Ectodermal cell (in vitro differentiated cells): ENCODE measurements around the gene DRC1.

ENCODE experiments used
- H3K27ac ChIP-seq: 2 replicates; pipeline ENCODE4 v1.7.0; 2013; ENCODE audit warnings: mild to moderate bottlenecking, low read depth, low read length; ENCODE audit not compliant: insufficient read depth, poor library complexity, severe bottlenecking
- H3K27me3 ChIP-seq: 2 replicates; pipeline ENCODE4 v1.7.0; 2013; ENCODE audit warnings: mild to moderate bottlenecking, low read length; ENCODE audit not compliant: insufficient read depth, control insufficient read depth, poor library complexity, severe bottlenecking
- H3K36me3 ChIP-seq: one replicate; pipeline ENCODE4 v1.7.0; 2013; ENCODE audit warnings: low read length; ENCODE audit not compliant: control insufficient read depth, insufficient read depth
- H3K4me1 ChIP-seq: one replicate; pipeline ENCODE4 v1.7.0; 2013; ENCODE audit warnings: low read length; ENCODE audit not compliant: control insufficient read depth, insufficient read depth
- H3K4me3 ChIP-seq: 2 replicates; pipeline ENCODE4 v1.7.0; 2013; ENCODE audit warnings: low read depth, low read length, control low read depth; ENCODE audit not compliant: insufficient read depth
- H3K9me3 ChIP-seq: 2 replicates; pipeline ENCODE4 v1.7.0; 2013; ENCODE audit warnings: mild to moderate bottlenecking, low read length, moderate library complexity; ENCODE audit not compliant: control insufficient read depth
- WGBS, 2 experiments: methylation state at CpG; one replicate each; pipeline ENCODE4 v1.1.7; 2013; ENCODE audit warnings: missing lambda C conversion rate in 2 of 2; 5-methylcytosine and 5-hydroxymethylcytosine counted together

DRC1 gene

DNA sequence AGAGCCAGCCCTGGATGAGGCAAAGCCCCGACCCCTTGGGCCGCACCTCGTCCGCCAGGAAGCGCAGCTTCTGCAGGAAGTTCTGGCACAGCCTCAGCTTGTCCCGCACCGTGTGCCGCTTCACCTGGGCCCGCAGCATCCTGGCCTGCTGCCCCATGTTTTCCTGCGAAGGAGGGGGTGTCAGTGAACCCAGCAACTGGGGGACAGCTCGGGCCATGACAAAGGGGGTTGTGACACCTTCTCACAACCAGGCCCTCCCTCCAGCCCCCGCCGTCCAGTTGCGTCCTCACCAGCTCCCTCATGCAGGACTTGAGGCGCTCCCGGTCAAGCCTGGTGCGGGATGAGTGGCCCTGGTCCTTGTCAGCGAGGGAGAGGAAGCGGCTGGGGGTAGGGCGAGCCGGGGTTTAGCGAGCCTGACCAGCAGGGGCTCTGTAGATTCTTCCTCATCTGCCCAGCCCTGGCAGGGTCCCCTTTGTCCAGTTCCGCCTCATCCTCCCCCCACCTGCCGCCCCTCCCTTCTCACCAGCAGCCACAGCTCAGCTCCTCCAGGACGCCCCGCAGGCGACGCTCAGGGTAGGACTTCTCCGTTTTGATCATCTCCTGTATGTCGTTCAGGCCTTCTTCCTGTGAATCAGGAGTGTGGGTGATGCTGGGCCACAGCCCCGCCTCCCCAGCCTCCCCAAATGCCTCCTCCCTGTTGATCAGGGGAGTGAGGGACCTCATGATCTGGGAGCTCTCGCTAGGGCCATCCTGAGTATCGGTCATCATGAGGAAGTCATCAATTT, 75.6 kb downstream of the DRC1 start:
- Histone ChIP-seq H3K9me3 (no peaks in the 10 kb centered on the region), H3K36me3 (no peaks in the 10 kb centered on the region), H3K27ac (no peak overlapping the region), H3K4me1 (peaks cover 22% of the 10 kb centered on the region), H3K27me3 (no peaks in the 10 kb centered on the region), H3K4me3 (no peak overlapping the region)
- WGBS, 2 experiments = 69 to 70% methylated on average over 33 of the region's 33 CpGs

DNA sequence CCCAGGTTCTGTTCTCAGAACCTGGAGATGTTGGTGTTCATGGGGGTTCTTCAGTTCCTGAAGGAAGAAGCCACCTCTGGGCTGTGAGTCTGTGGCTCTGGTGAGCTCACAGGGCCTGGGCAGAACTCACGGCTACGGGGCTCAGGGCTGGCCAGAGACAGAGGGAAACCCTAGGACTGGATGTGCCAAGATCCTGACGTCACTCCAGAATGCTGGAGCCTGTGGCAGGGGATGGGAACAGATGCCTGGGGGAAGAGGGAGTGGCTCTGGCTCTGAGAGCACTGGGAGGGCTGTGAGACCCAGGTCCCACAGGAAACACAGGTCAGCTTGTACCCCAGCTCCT, 76.2 kb downstream of the DRC1 start, which contains the start of gene OTOF:
OTOF (minus strand) TSS at position 214 of the 343 bp plus-strand sequence.
- Histone ChIP-seq H3K27ac (no peak within 1 kb of the TSS), H3K27me3 (no peaks in the 10 kb centered on the region), H3K36me3 (no peaks in the 10 kb centered on the region), H3K4me1 (peaks cover 22% of the 10 kb centered on the region), H3K9me3 (no peaks in the 10 kb centered on the region), H3K4me3 (no peak within 1 kb of the TSS)
- 79 to 85% methylated on average over 3 of the region's 3 CpGs for WGBS, 2 experiments

DNA sequence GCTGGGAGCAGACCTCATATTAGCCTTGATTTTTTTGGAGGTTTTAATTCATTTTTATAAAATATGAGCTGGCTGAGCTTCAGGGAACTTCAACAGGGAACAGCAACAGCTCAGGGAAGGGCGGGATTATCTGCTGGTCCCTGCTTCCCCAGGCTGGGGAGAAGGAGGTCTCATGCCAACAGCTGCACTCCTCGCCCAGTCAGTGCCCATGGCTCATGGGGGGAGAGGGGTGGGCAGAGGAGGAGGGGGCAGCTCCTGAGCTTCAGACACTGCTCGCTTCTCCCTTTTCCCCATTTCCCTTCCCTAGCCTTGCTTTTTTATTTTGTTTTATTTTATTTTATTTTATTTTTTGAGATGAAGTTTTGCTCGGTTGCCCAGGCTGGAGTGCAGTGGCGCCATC, 76.6 kb downstream of the DRC1 start:
- Histone ChIP-seq H3K27me3 (no peaks in the 10 kb centered on the region), H3K4me3 (no peak overlapping the region)
- 92 to 96% methylated on average over 4 to 5 of the region's 5 CpGs for WGBS, 2 experiments

DNA sequence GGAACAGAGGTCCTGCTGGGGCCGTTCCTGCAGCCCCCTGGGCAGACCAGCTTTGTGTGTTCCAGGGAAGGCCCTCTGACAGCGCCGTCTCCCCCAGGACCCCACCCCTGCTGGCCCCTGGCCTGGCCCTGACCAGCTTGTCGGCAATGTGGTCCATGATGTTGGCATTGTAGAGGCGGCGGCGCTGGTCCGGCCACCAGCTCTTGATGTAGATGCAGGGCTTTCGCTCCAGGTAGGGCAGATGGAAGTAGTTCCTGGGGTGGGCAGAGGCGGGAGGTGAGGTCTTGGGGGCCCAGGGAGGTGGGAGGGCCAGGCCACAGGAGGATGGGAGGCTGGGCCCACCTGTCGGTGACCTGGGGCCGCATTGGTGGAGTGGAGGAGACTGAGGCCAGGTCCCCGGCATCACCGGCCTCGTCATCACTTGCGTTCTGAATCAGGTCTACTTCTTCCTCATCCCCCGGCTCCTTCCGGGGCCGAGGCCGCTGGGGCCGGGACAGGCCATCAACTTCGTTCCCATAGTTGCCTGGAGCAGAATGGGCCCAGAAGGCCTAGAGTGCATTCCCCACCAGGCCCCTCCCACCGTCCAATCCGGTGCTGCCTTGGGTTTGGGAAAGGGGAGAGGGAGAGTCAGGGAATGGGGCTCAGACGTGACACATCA, 77.5 kb downstream of the DRC1 start:
- Histone ChIP-seq H3K27me3 (no peaks in the 10 kb centered on the region), H3K36me3 (no peaks in the 10 kb centered on the region), H3K27ac (no peak overlapping the region), H3K9me3 (no peaks in the 10 kb centered on the region), H3K4me1 (peaks cover 22% of the 10 kb centered on the region), H3K4me3 (no peak overlapping the region)
- WGBS, 2 experiments = 94 to 95% methylated on average over 25 of the region's 25 CpGs

More for the DNA sequence above, 76.6 kb downstream of the DRC1 start:
- H3K27ac ChIP-seq = no peak overlapping the region
- H3K9me3 ChIP-seq = no peaks in the 10 kb centered on the region
- H3K4me1 ChIP-seq = peaks cover 22% of the 10 kb centered on the region
- H3K36me3 ChIP-seq = no peaks in the 10 kb centered on the region

DNA sequence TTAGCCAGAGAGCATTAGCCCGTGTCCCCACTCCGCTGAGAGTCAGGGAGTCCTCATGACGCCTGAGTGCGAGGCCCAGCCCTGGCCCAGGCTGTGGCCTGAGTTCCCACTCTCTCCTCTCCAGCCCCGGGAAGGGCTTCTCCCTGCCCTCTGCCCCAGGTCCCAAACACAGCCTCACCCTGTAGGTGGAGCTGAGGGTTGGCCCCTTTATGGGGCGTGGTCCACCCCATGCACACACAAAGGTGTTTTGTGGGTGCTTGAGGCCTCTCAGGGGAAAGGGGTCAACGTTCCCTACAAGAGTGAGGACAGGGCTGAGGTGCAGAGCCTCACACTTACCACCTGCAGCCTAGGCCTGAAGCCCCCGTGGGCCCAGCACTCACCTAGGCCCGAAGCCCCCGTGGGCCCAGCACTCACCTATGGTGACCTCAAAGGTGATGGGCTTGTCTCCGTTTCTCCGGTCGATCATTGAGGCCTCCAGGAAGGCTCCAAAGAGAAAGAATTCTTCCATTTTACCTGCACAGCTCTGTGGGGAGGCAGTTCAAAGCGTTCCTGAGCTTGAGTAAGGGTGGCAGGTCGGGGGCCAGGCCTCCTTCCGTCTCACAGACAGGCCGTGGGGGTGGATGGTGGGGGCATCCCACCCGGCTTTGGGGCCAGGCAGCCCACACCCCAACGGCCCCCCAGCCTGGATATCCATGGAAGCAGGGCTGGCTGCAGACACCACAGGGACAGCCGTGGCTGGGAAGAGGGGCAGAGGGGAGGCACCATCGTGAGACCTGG, 78.3 kb downstream of the DRC1 start:
- H3K27me3 ChIP-seq = no peaks in the 10 kb centered on the region
- H3K4me3 ChIP-seq = no peak overlapping the region
- no peaks in the 10 kb centered on the region for H3K9me3 ChIP-seq
- peaks cover 22% of the 10 kb centered on the region for H3K4me1 ChIP-seq
- no peaks in the 10 kb centered on the region for H3K36me3 ChIP-seq
- 92% methylated on average over 21 of the region's 21 CpGs for WGBS, 2 experiments
- H3K27ac ChIP-seq = no peak overlapping the region

DNA sequence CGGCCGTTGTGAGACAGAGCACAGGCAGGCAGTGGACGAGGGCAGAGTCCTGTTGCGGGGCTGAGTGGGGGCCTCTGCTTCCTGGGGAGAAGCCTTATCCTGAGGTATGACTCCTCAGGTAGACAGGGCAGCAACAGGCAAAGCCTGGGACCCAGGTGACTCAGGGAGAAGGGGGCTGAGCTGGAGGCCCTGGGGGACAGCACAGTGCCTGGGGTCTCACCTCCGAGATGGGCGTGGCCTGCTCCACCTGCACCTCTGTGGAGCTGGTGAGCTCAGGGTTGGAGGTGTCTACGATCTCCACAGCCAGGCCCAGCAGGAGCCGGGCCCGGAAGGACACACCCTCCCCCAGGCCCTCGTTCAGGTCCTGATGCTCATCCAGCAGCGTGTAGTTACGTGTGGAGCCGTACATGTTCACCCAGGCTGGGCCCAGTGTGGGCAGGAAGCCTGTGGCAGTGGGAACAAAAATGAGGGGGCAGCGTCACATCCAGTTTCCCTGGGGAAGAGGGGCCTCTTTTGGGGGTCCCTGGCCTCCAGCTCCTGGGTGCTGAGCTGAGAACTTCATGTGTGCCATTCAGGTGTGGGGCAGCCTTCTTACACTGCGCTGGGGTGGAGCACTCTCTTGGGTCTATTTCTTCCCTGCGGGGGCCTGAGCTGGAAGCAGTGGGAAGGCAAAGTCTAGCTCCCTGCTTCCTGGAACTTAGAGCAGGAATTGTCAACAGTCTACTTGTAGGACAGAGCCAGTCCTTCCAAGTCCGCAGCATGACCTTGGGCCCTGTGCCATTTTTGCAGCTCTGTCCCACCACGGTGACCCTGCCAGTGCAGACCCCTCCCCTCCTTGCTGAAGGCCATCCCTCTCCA, 79.1 kb downstream of the DRC1 start:
- no peaks in the 10 kb centered on the region for H3K27me3 ChIP-seq
- no peaks in the 10 kb centered on the region for H3K9me3 ChIP-seq
- no peak overlapping the region for H3K27ac ChIP-seq
- 92 to 94% methylated on average over 18 of the region's 18 CpGs for WGBS, 2 experiments
- H3K36me3 ChIP-seq = no peaks in the 10 kb centered on the region
- no peak overlapping the region for H3K4me3 ChIP-seq
- H3K4me1 ChIP-seq = peaks cover 19% of the 10 kb centered on the region

DNA sequence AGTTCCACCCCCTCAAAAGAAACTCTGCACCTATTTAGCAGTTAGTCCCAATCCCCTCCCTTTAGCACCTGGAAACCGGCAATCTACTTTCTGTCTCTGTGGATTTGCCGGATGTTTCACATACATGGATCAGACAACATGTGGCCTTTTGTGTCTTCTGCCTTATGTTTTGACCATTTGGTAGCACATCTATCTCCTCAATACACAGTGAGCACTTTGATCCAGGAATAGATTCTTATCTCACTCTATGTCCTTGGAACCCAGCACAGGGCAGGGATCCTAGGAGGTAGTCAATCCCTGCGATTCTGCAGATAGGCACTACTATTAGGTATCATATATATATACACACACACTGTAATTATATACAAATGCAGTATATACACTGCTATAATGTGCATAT, 80.0 kb downstream of the DRC1 start:
- no peaks in the 10 kb centered on the region for H3K36me3 ChIP-seq
- H3K9me3 ChIP-seq = no peaks in the 10 kb centered on the region
- no peak overlapping the region for H3K27ac ChIP-seq
- no peak overlapping the region for H3K4me3 ChIP-seq
- no peaks in the 10 kb centered on the region for H3K27me3 ChIP-seq
- 87 to 97% methylated on average over 2 to 3 of the region's 3 CpGs for WGBS, 2 experiments
- peaks cover 16% of the 10 kb centered on the region for H3K4me1 ChIP-seq

DNA sequence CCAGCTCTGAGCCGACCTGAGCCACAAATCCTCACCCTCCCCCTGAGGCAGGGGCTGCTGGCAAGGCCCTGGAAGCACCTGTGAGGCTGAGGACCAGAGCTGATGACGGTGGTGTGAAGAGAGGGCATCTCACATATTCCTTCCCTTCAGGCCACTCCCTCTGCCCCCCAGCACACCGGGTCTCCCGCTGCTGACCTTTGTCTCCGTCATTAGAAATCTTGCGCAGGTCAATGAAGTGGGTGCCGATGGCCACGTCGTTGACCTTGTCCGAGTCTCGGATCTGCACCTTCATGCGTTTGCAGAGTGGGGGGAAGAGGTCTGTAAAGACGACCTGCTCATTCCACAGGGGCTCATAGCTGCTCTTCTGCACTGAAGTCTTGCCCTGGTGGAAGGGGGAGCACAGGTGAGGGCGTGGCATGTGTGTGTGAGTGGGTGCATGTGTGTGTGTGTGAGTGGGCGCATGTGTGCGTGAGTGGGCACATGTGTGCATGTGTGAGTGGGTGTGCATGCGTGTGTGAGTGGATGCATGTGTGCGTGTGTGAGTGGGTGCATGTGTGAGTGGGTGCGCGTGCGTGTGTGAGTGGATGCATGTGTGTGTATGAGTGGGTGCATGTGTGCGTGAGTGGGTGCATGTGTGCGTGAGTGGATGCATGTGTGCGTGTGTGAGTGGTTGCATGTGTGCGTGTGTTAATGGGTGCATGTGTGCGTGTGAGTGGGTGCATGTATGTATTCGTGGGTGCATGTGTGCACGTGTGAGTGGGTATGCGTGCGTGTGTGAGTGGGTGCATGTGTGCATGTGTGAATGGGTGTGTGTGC, 80.7 kb downstream of the DRC1 start:
- no peaks in the 10 kb centered on the region for H3K27me3 ChIP-seq
- no peaks in the 10 kb centered on the region for H3K9me3 ChIP-seq
- 93 to 95% methylated on average over 30 of the region's 30 CpGs for WGBS, 2 experiments
- no peak overlapping the region for H3K4me3 ChIP-seq
- H3K4me1 ChIP-seq = peaks cover 9% of the 10 kb centered on the region
- no peak overlapping the region for H3K27ac ChIP-seq
- H3K36me3 ChIP-seq = no peaks in the 10 kb centered on the region

DNA sequence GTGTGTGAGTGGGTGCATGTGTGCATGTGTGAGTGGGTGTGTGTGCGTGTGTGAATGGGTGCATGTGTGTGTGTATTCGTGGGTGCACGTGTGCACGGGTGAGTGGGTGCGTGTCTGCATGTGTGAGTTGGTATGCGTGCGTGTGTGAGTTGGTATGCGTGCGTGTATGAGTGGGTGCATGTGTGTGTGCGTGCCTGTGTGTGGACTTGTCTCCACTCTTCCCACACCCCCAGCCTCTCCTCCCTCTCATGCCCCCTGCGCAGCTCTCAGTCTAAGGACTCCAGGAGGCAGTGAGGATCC, 81.3 kb downstream of the DRC1 start:
- Histone ChIP-seq H3K4me1 (peaks cover 3% of the 10 kb centered on the region), H3K4me3 (no peak overlapping the region), H3K9me3 (no peaks in the 10 kb centered on the region), H3K36me3 (no peaks in the 10 kb centered on the region), H3K27me3 (no peaks in the 10 kb centered on the region), H3K27ac (no peak overlapping the region)
- 94 to 95% methylated on average over 10 to 11 of the region's 11 CpGs for WGBS, 2 experiments
